Osteocyte (in vitro differentiated cells): ENCODE measurements around the gene CCDC106. TPM values are rescaled to one million over a fixed set of nuclear protein-coding genes. Genes with fewer than 3 reads are reported as not detected.

ENCODE experiments used
- DNase-seq: peaks from one replicate; pipeline ENCODE4 v3.0.0; 2021; ENCODE audit warnings: mixed read lengths; ENCODE audit not compliant: unreplicated experiment; ENCODE audit errors: extremely low spot score
- H3K27ac Mint-ChIP-seq: one replicate; pipeline ENCODE4 v1.8.0; 2021; ENCODE audit warnings: mild to moderate bottlenecking, mixed read lengths; ENCODE audit not compliant: unreplicated experiment
- H3K27me3 Mint-ChIP-seq: one replicate; pipeline ENCODE4 v1.8.0; 2021; ENCODE audit warnings: mixed read lengths; ENCODE audit not compliant: unreplicated experiment
- H3K36me3 Mint-ChIP-seq: one replicate; pipeline ENCODE4 v1.8.0; 2021; ENCODE audit warnings: mixed read lengths; ENCODE audit not compliant: unreplicated experiment
- H3K4me1 Mint-ChIP-seq: one replicate; pipeline ENCODE4 v1.8.0; 2021; ENCODE audit warnings: mixed read lengths; ENCODE audit not compliant: unreplicated experiment
- H3K4me3 Mint-ChIP-seq: one replicate; pipeline ENCODE4 v1.8.0; 2021; ENCODE audit warnings: mild to moderate bottlenecking, moderate library complexity, mixed read lengths; ENCODE audit not compliant: unreplicated experiment
- H3K9me3 Mint-ChIP-seq: one replicate; pipeline ENCODE4 v1.8.0; 2021; ENCODE audit warnings: mixed read lengths; ENCODE audit not compliant: unreplicated experiment
- CTCF ChIP-seq: fragments of 200-600 bp; sonication (generic); IDR thresholded peaks from 2 replicates; pipeline ENCODE4 v1.5.0; 2021; ENCODE audit warnings: antibody characterized with exemption, mild to moderate bottlenecking, moderate library complexity
- total RNA-seq: library from RNA; stranded (reverse); gene quantifications from 2 replicates; pipeline ENCODE4 v1.2.1, GENCODE V29; 2021

Gene CCDC106
- total RNA-seq, 1 donor from 2014 or later = 25.9 TPM

- Mint-ChIP-seq H3K4me3 (peak overlapping the region; percentile 100), H3K36me3 (peaks cover 10% of the 10 kb centered on the region), H3K27ac (peak overlapping the region; percentile 99), H3K4me1 (peaks cover 58% of the 10 kb centered on the region), H3K9me3 (no peaks in the 10 kb centered on the region), H3K27me3 (no peaks in the 10 kb centered on the region)
- TF ChIP-seq CTCF = no peak
- no peak for DNase-seq
These were observed 11.3 kb upstream of the CCDC106 start for GRCh38 chr19:55636723-55637122.

GRCh38 chr19:55637534-55637933, 10.5 kb upstream of the CCDC106 start:
- Mint-ChIP-seq H3K4me1 (peaks cover 59% of the 10 kb centered on the region), H3K9me3 (no peaks in the 10 kb centered on the region), H3K4me3 (no peak overlapping the region), H3K27ac (no peak overlapping the region), H3K27me3 (no peaks in the 10 kb centered on the region), H3K36me3 (peaks cover 10% of the 10 kb centered on the region)
- no peak for TF ChIP-seq CTCF
- no peak for DNase-seq

GRCh38 chr19:55638864-55639359, 9.1 kb upstream of the CCDC106 start:
- Mint-ChIP-seq H3K27me3 (no peaks in the 10 kb centered on the region), H3K36me3 (peaks cover 10% of the 10 kb centered on the region), H3K9me3 (no peaks in the 10 kb centered on the region), H3K4me3 (peak overlapping the region; percentile 46), H3K27ac (peak overlapping the region; percentile 71), H3K4me1 (peaks cover 67% of the 10 kb centered on the region)
- TF ChIP-seq CTCF = peak; percentile 60
- DNase-seq = no peak

GRCh38 chr19:55640043-55640576, 7.9 kb upstream of the CCDC106 start:
- Mint-ChIP-seq H3K4me1 (peaks cover 69% of the 10 kb centered on the region), H3K27ac (peak overlapping the region; percentile 94), H3K9me3 (no peaks in the 10 kb centered on the region), H3K27me3 (no peaks in the 10 kb centered on the region), H3K4me3 (peak overlapping the region; percentile 82), H3K36me3 (peaks cover 7% of the 10 kb centered on the region)
- TF ChIP-seq CTCF = peak; percentile 21
- DNase-seq = no peak

GRCh38 chr19:55640577-55641425, 7.2 kb upstream of the CCDC106 start, which contains the start of gene ZNF580:
Gene ZNF580 (plus strand): TSS chr19:55641002. CDS start chr19:55642509, 1,507 bp downstream.
- H3K4me1 Mint-ChIP-seq = peaks cover 67% of the 10 kb centered on the region
- DNase-seq = peak; percentile 92
- H3K27ac Mint-ChIP-seq = peak within 1 kb of the TSS; percentile 94
- no peaks in the 10 kb centered on the region for H3K9me3 Mint-ChIP-seq
- peak within 1 kb of the TSS; percentile 91 for H3K4me3 Mint-ChIP-seq
- no peak for TF ChIP-seq CTCF
- peaks cover 8% of the 10 kb centered on the region for H3K36me3 Mint-ChIP-seq
- H3K27me3 Mint-ChIP-seq = no peaks in the 10 kb centered on the region
